CD14-positive monocyte (primary cell): Measurements from ENCODE around the gene LRG1. TPM values are rescaled to one million over a fixed set of nuclear protein-coding genes. Genes with fewer than 3 reads are reported as not detected.
A peak's percentile ranks its signal among the peaks of the same experiment; 100 is the strongest.

Experiments
- DNase-seq, 3 donors: peaks; one replicate each; pipeline ENCODE4 v3.0.0-alpha.2; 2011 to 2022
- H2AFZ ChIP-seq: 2 replicates; pipeline ENCODE4 v1.6.0; 2012; ENCODE audit warnings: mild to moderate bottlenecking, low read depth, low read length, inconsistent platforms; ENCODE audit not compliant: insufficient read depth, poor library complexity, severe bottlenecking
- H3K27ac ChIP-seq, 2 donors: 1 replicate in 1 of 2; 2 replicates in 1 of 2; pipeline ENCODE4 v1.5.1; 2012 to 2013; ENCODE audit warnings: low read length in 2 of 2, control low read depth in 1 of 2, inconsistent platforms in 1 of 2, low read depth in 1 of 2, mild to moderate bottlenecking in 1 of 2
- H3K27me3 ChIP-seq, 2 donors: one replicate each; pipeline versions ENCODE4 v1.6.0 to v1.6.1; 2011 to 2013; ENCODE audit warnings: low read length in 2 of 2; ENCODE audit not compliant: control insufficient read depth in 2 of 2, insufficient read depth in 2 of 2
- H3K36me3 ChIP-seq, 2 donors: replicated peaks in 1 of 2; 1 replicate in 1 of 2; 2 replicates in 1 of 2; pipeline versions ENCODE4 v1.5.1 to v1.6.1; 2012 to 2013; ENCODE audit warnings: low read length in 2 of 2, control low read depth in 1 of 2, inconsistent platforms in 1 of 2, mild to moderate bottlenecking in 1 of 2; ENCODE audit not compliant: insufficient read depth in 2 of 2, control insufficient read depth in 1 of 2
- H3K4me1 ChIP-seq, 2 donors: 1 replicate in 1 of 2; 2 replicates in 1 of 2; pipeline versions ENCODE4 v1.5.1 to v1.6.1; 2012 to 2013; ENCODE audit warnings: low read length in 2 of 2, control low read depth in 1 of 2, inconsistent platforms in 1 of 2, mild to moderate bottlenecking in 1 of 2, moderate library complexity in 1 of 2; ENCODE audit not compliant: insufficient read depth in 2 of 2, control insufficient read depth in 1 of 2
- H3K4me2 ChIP-seq: replicated peaks from 2 replicates; pipeline ENCODE3; 2012; ENCODE audit warnings: low read length, moderate library complexity, mild to moderate bottlenecking; ENCODE audit not compliant: poor library complexity, severe bottlenecking; ENCODE audit errors: extremely low read depth
- H3K4me3 ChIP-seq, 3 experiments: fragments of 200-600 bp in 1 of 3; sonication (generic) in 1 of 3; replicated peaks in 1 of 3; 1 replicate in 2 of 3; 2 replicates in 1 of 3; pipeline ENCODE4 v1.5.1; 2011 to 2013; ENCODE audit warnings: low read length in 3 of 3, mild to moderate bottlenecking in 3 of 3, control low read depth in 2 of 3, low read depth in 2 of 3, inconsistent platforms in 1 of 3, moderate library complexity in 1 of 3
- H3K79me2 ChIP-seq: 2 replicates; pipeline ENCODE4 v1.6.0; 2012; ENCODE audit warnings: mild to moderate bottlenecking, control low read depth, inconsistent platforms, low read length, moderate library complexity; ENCODE audit not compliant: insufficient read depth
- H3K9ac ChIP-seq: 2 replicates; pipeline ENCODE4 v1.6.0; 2017; ENCODE audit warnings: low read length, mild to moderate bottlenecking; ENCODE audit not compliant: insufficient read depth, poor library complexity, severe bottlenecking
- H3K9me3 ChIP-seq, 2 donors: replicated peaks in 1 of 2; 1 replicate in 1 of 2; 2 replicates in 1 of 2; pipeline versions ENCODE4 v1.5.1 to v1.6.1; 2012 to 2013; ENCODE audit warnings: low read length in 2 of 2, control low read depth in 1 of 2; ENCODE audit not compliant: control insufficient read depth in 1 of 2, insufficient read depth in 1 of 2
- H4K20me1 ChIP-seq: 2 replicates; pipeline ENCODE4 v1.6.0; 2012; ENCODE audit warnings: mild to moderate bottlenecking, low read length, control low read depth, moderate library complexity; ENCODE audit not compliant: insufficient read depth
- H3K27ac Mint-ChIP-seq, 7 donors: one replicate each; pipeline ENCODE4 v1.8.0; 2020; ENCODE audit warnings: mild to moderate bottlenecking in 7 of 7, mixed read lengths in 7 of 7, moderate library complexity in 6 of 7, inconsistent platforms in 2 of 7
- H3K27me3 Mint-ChIP-seq, 3 donors: one replicate each; pipeline ENCODE4 v1.8.0; 2021 to 2022; ENCODE audit warnings: low read depth in 3 of 3, mild to moderate bottlenecking in 3 of 3, mixed read lengths in 3 of 3, moderate library complexity in 3 of 3, inconsistent platforms in 1 of 3
- H3K36me3 Mint-ChIP-seq, 2 donors: one replicate each; pipeline ENCODE4 v1.8.0; 2020; ENCODE audit warnings: mixed read lengths in 2 of 2, inconsistent platforms in 1 of 2, mild to moderate bottlenecking in 1 of 2
- H3K4me1 Mint-ChIP-seq: one replicate; pipeline ENCODE4 v1.8.0; 2020; ENCODE audit warnings: mild to moderate bottlenecking, mixed read lengths
- H3K4me3 Mint-ChIP-seq, 2 donors: one replicate each; pipeline ENCODE4 v1.8.0; 2020; ENCODE audit warnings: mild to moderate bottlenecking in 2 of 2, mixed read lengths in 2 of 2, moderate library complexity in 1 of 2
- H3K9me3 Mint-ChIP-seq, 7 donors: one replicate each; pipeline ENCODE4 v1.8.0; 2020 to 2022; ENCODE audit warnings: mixed read lengths in 7 of 7, mild to moderate bottlenecking in 6 of 7, moderate library complexity in 6 of 7, inconsistent platforms in 2 of 7
- CTCF ChIP-seq: fragments of 200-600 bp; IDR thresholded peaks from one replicate; pipeline ENCODE4 v1.8.0; 2022; ENCODE audit warnings: antibody characterized with exemption, mild to moderate bottlenecking
- WGBS: methylation state at CpG from one replicate; pipeline ENCODE4 v1.1.5; 2013; ENCODE audit warnings: missing lambda C conversion rate; ENCODE audit not compliant: insufficient coverage; 5-methylcytosine and 5-hydroxymethylcytosine counted together
- intact Hi-C, 2 donors: fragments of 100-400 bp; cut with micrococcal nuclease; formaldehyde crosslinking; loops; one replicate each; pipeline versions ENCODE4 v1.15.0 to v1.15.1; 2023
- polyA plus RNA-seq, 3 donors: library from polyadenylated mRNA; depleted of rRNA in 1 of 3; unstranded in 2 of 3; stranded (reverse) in 1 of 3; fragments of 300-500 nt in 2 of 3; fragments of >200 nt in 1 of 3; fragmentation: Illumina TruSeq in 2 of 3; gene quantifications; 1 replicate in 2 of 3; 2 replicates in 1 of 3; pipeline ENCODE4 v1.2.3, GENCODE V29; 2012 to 2021

Gene LRG1
- polyA plus RNA-seq, 3 donors: 5.5 to 50.1 (median 9.6) TPM

- no peak overlapping the region for H2AFZ ChIP-seq
- WGBS: 94% methylated on average over 4 of the region's 5 CpGs
- H4K20me1 ChIP-seq: no peaks in the 10 kb centered on the region
- no peak overlapping the region for H3K27ac ChIP-seq
- peaks cover 0 to 2% of the 10 kb centered on the region in 2 donors for H3K27me3 ChIP-seq
- no peak overlapping the region for H3K27ac Mint-ChIP-seq
- H3K36me3 ChIP-seq: no peaks in the 10 kb centered on the region
- intact Hi-C loops: no loop called here
- no peak overlapping the region for H3K4me3 Mint-ChIP-seq
- peaks cover 2 to 11% (median 6%) of the 10 kb centered on the region in 3 donors for H3K27me3 Mint-ChIP-seq
- peaks cover 2 to 12% (median 6%) of the 10 kb centered on the region in 7 donors for H3K9me3 Mint-ChIP-seq
- H3K9ac ChIP-seq: no peak overlapping the region
- H3K4me3 ChIP-seq: no peak overlapping the region
- peaks cover 62% of the 10 kb centered on the region for H3K4me1 Mint-ChIP-seq
- H3K4me2 ChIP-seq: no peak overlapping the region
- H3K4me1 ChIP-seq: peaks cover 70 to 76% of the 10 kb centered on the region in 2 donors
- no peaks in the 10 kb centered on the region for H3K9me3 ChIP-seq
- H3K36me3 Mint-ChIP-seq: peaks cover 0 to 4% of the 10 kb centered on the region in 2 donors
- peaks cover 23% of the 10 kb centered on the region for H3K79me2 ChIP-seq
- no peak for TF ChIP-seq CTCF
- DNase-seq: no peak
Observed at GRCh38 chr19:4536798-4537197, 3.0 kb downstream of the LRG1 start.

- peaks cover 58 to 64% of the 10 kb centered on the region in 2 donors for H3K4me1 ChIP-seq
- H3K79me2 ChIP-seq: peaks cover 23% of the 10 kb centered on the region
- peaks cover 0 to 2% of the 10 kb centered on the region in 2 donors for H3K27me3 ChIP-seq
- Mint-ChIP-seq H3K27me3 (peaks cover 6 to 12% (median 8%) of the 10 kb centered on the region in 3 donors), H3K4me3 (peak within 1 kb of the TSS; percentile 52 to 62), H3K27ac (peak within 1 kb of the TSS in 5 of 7 donors; percentile 46 to 75 (median 60)), H3K4me1 (peaks cover 51% of the 10 kb centered on the region), H3K9me3 (peaks cover 0 to 6% (median 2%) of the 10 kb centered on the region in 7 donors), H3K36me3 (peaks cover 0 to 4% of the 10 kb centered on the region in 2 donors)
- no peaks in the 10 kb centered on the region for H3K9me3 ChIP-seq
- no peaks in the 10 kb centered on the region for H4K20me1 ChIP-seq
- no peak within 1 kb of the TSS for H3K9ac ChIP-seq
- no peaks in the 10 kb centered on the region for H3K36me3 ChIP-seq
- WGBS: 18% methylated on average over 44 of the region's 49 CpGs
- H3K4me2 ChIP-seq: peak within 1 kb of the TSS; percentile 53
- no peak within 1 kb of the TSS for H3K27ac ChIP-seq
- peak; percentile 69 to 76 (median 72) for DNase-seq
- no peak for TF ChIP-seq CTCF
- intact Hi-C loops: no loop called here
- no peak within 1 kb of the TSS for H2AFZ ChIP-seq
- peak within 1 kb of the TSS in 1 of 3 experiments; percentile 52 for H3K4me3 ChIP-seq
Observed at GRCh38 chr19:4534836-4535658, 4.8 kb downstream of the LRG1 start, which contains the start of gene PLIN5. TSS of gene PLIN5 (minus strand) at chr19:4535224. CDS start at chr19:4534074, 1,150 bp downstream.
